Glomerular endothelial cell (primary cell): ENCODE data around the gene FA2H. TPM values are rescaled to one million over a fixed set of nuclear protein-coding genes. Genes with fewer than 3 reads are reported as not detected.
"Not testable (repeated sequence)": the region's sequence is repeated elsewhere in the genome, so short reads cannot be mapped to it uniquely, and the experiment has no call there.

ENCODE experiments used
- DNase-seq: peaks from one replicate; pipeline ENCODE4 v3.0.0-alpha.2; 2011; ENCODE audit warnings: low read depth, low spot score; ENCODE audit errors: extremely low read depth
- total RNA-seq: library from RNA; depleted of rRNA; stranded (reverse); fragments of >200 nt; gene quantifications from 2 replicates; pipeline ENCODE4 v1.2.3, GENCODE V29; 2015

Gene FA2H
- 0.34 TPM in 1 of 2 replicates, not detected in the other for total RNA-seq

GRCh38 chr16:74774223-74775139 lies at the start of gene FA2H:
Gene FA2H, minus strand, starts transcription at chr16:74774820. Its CDS starts 65 bp downstream, at chr16:74774755.
- no peak for DNase-seq

GRCh38 chr16:74817851-74818250 lies 43.2 kb upstream of the FA2H start:
- DNase-seq = no peak

GRCh38 chr16:74813109-74813641 lies 38.6 kb upstream of the FA2H start:
- DNase-seq = peak; percentile 4

GRCh38 chr16:74811911-74812310 lies 37.3 kb upstream of the FA2H start:
- DNase-seq = no peak

GRCh38 chr16:74811216-74811615 lies 36.6 kb upstream of the FA2H start:
- DNase-seq = not testable (repeated sequence)

- no peak for DNase-seq
Measured at GRCh38 chr16:74807052-74807646, 32.5 kb upstream of the FA2H start.

GRCh38 chr16:74800216-74800871 lies 25.7 kb upstream of the FA2H start:
- DNase-seq = no peak

- no peak for DNase-seq
Measured at GRCh38 chr16:74797414-74797813, 22.8 kb upstream of the FA2H start.

- no peak for DNase-seq
Measured at GRCh38 chr16:74795104-74795503, 20.5 kb upstream of the FA2H start.

- DNase-seq = no peak
Measured at GRCh38 chr16:74794668-74795067, 20.0 kb upstream of the FA2H start.

GRCh38 chr16:74793571-74793970 lies 19.0 kb upstream of the FA2H start:
- no peak for DNase-seq

GRCh38 chr16:74792225-74792624 lies 17.6 kb upstream of the FA2H start:
- DNase-seq = no peak

- DNase-seq = not testable (repeated sequence)
Measured at GRCh38 chr16:74791749-74792148, 17.1 kb upstream of the FA2H start.

- DNase-seq = no peak
Measured at GRCh38 chr16:74788108-74788507, 13.5 kb upstream of the FA2H start.

- DNase-seq = no peak
Measured at GRCh38 chr16:74785031-74785430, 10.4 kb upstream of the FA2H start.

- no peak for DNase-seq
Measured at GRCh38 chr16:74778646-74779045, 4.0 kb upstream of the FA2H start.

- DNase-seq = no peak
Measured at GRCh38 chr16:74776926-74777325, 2.3 kb upstream of the FA2H start.

- DNase-seq = no peak
Measured at GRCh38 chr16:74775255-74775654, 635 bp upstream of the FA2H start.

GRCh38 chr16:74773446-74774222 lies 986 bp downstream of the FA2H start:
- DNase-seq = no peak

- no peak for DNase-seq
Measured at GRCh38 chr16:74771656-74772315, 2.8 kb downstream of the FA2H start.
